NOMO-1 treated with DMSO at 0.1 percent for 48 hours (cell line): ENCODE data around the gene MPRIP.

Experiments used
- DNase-seq: peaks from one replicate; lab custom pipeline; 2025; ENCODE audit not compliant: unreplicated experiment; lab: John Stamatoyannopoulos, UW

Gene MPRIP

DNA sequence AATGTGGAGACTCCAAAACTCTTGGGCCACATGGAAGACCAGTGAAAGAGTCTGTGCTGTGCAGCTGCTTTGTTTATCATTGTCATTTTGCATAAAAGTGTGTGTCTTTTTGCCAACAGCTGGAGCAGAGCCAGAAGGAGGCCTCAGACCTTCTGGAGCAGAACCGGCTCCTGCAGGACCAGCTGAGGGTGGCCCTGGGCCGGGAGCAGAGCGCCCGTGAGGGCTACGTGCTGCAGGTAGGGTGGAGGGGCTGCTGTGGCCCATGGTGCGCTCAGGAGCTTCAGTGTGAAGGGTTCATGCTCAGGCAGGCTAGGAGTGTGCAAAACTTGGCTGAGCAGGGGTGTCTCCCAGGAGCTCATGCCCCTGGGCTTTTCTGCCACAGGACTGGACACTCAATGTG lies 118.9 kb downstream of the MPRIP start:
- no peak for DNase-seq

DNA sequence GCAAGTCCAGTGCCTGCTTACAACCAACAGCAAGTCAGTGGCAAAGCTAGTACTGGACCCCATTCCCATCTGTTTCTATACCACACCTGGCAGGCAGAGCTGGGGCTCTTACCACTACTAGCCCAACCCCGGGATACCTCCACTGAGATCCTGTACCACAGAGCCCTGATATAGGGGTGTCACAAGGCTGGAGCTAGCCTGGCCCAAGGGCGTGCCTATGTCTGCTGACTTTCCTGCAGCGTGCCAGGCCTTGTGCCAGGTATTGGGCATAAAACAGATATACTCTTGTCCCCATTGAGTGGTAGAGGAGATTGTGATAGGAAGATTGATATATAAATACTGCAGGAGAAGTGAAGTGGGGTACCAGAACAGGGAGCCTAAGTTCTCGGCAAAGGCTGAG lies 119.5 kb downstream of the MPRIP start:
- no peak for DNase-seq

DNA sequence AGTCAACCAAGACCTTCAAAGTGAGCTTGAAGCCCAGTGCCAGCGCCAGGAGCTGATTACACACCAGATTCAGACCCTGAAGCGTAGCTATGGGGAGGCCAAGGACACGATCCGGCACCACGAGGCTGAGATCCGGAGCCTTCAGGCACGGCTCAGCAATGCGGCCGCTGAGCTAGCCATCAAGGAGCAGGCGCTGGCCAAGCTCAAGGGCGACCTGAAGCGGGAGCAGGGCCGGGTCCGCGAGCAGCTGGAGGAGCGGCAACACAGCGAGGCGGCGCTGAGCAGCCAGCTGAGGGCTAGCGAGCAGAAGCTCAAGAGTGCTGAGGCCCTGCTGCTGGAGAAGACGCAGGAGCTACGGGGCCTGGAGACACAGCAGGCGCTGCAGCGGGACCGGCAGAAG lies 121.9 kb downstream of the MPRIP start:
- DNase-seq, result no peak

DNA sequence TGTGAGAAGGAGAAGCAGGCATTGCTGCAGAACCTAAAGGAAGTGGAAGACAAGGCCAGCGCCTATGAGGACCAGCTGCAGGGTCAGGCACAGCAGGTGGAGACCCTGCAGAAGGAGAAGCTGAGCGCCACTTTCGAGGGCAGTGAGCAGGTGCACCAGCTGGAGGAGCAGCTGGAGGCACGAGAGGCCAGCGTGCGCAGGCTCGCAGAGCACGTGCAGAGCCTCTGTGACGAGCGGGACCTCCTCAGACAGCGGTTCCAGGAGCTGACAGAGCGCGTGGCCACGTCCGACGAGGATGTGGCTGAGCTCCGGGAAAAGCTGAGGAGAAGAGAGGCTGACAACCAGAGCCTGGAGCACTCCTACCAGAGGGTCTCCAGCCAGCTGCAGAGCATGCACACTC lies 122.4 kb downstream of the MPRIP start:
- DNase-seq, result no peak

DNA sequence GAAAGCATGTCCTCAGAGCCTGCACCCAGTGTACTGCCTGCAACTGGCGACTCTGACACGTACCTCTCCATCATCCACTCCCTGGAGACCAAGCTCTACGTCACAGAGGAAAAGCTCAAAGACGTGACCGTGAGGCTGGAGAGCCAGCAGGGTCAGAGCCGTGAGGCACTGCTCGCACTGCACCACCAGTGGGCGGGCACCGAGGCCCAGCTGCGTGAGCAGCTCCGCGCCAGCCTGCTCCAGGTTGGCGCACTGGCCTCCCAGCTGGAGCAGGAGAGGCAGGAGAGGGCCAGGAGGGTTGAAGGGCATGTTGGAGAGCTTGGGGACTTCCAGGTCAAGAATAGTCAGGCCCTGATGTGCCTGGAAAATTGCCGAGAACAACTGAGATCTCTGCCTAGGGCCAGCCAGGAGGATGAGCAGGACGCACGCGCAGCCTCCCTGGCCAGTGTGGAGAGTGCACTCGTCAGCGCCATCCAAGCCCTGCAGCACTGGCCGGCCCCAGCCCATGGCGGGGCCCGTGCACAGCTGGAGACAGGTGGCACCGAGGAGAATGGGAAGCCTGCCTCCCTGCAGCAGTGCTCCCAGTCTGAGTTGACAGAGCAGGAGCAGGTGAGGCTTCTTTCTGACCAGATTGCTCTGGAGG lies 123.5 kb downstream of the MPRIP start:
- no peak for DNase-seq

DNA sequence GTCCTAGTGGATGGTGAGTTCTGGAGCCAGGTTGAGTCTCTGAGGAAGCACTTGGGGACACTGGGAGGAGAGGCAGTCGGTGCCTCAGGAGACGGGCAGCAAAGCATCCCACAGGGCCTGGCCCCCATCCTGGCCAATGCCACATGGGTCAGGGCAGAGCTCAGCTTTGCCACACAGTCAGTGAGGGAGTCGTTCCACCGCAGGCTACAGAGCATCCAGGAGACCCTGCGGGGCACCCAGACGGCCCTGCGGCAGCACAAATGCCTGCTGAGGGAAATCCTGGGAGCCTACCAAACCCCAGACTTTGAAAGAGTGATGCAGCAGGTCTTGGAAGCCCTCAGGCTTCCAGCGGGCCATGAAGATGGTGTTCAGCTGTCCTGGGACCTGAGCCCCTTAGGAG lies 124.2 kb downstream of the MPRIP start:
- DNase-seq, result no peak

DNA sequence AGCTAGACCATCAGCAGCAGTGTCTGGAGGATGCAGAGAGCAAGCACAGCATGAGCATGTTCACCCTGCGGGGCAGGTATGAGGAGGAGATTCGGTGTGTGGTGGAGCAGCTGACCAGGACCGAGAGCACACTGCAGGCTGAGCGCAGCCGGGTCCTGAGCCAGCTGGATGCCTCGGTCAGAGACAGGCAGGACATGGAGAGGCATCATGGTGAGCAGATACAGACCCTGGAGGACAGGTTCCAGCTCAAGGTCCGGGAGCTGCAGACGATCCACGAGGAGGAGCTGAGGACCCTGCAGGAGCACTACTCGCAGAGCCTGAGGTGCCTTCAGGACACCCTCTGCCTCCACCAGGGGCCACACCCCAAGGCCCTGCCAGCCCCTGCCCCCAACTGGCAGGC lies 125.1 kb downstream of the MPRIP start:
- DNase-seq, result no peak

DNA sequence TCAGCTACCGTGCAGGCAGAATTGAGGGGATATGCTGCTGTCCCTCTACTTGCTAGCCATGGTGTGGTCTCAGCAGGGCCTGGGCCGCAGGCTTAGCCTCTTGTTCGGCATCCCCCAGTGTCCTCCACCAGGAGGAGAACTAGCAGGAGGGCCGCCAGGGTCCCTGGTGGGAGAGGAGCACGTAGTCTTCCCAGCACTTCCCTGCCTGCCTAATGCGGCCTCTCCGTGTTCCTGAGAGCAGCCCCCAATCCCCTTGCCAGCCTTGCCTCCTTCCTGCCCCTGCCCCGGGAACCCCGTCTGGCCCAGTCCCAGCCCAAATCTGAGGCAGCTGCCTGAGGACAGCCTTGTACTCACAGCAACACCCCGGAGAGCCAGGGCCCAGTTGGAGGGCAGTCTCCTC lies 125.7 kb downstream of the MPRIP start:
- DNase-seq, result no peak

DNA sequence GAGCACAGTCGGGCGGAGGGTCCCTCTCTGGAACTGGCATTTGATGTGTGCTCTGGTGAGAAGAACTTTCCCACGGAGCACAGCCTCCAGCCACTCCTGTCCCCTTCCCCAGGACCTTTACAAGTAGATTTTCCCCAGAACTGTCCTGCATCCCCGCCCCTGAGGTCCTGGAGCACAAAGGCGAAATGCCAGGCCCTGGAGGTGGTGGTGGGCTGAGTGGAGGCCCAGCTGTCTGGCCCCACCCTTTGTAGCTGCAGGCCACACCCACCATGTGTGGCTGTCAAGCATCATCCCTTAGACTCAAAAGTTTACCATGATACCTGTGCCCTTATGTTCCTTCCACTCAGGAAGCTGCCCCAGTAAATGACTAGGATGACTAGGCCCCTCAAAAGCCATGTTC lies 126.1 kb downstream of the MPRIP start:
- no peak for DNase-seq

DNA sequence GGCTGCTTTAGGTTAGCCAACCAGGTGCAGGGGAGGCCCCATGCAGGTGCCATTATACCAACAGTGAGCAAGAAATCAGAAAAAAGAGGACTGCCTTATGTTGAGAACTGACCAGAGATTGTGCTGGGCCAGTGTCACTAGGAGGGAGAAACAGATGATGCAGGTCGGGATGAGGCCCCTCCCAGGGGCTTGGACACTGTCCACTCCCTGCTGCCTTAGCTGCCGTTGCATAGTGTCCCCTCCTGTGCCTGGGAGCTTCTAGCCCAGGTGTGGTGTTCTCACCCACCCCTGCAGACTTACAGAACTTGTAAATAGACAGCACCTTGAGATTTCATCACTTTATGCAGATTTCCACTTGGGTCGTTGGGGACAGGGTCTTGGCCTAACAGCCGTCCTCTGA lies 127.1 kb downstream of the MPRIP start:
- no peak for DNase-seq

DNA sequence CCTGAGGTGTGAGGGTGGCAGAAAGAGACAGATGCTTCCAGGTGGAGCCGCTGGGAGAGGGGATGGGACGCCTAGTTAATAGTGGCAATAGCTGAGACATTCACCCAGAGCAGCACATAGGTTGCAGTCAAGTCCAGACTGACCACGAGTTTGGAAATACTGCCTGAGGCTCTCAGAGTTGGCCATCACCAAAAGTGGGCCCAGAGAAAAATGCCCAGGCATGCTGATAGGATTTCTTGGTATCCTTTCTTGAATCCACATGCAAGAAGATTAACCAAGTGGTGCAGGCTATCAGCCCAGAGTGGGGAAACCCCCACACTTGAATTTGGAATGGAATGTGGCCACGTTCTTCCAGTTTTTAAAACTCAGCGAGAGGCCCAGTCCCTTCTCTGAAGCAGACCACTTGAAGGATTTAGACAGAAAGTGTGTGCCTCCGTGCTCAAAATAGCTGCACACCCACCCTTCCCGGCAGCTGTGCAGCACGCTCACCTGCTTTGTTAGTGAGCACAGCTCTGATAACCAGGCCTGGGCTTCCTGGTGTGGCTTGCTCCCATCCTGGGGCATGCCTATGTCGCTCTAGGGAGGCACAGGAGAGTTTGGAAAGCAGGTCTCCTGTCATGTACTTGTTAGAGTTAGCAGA lies 128.2 kb downstream of the MPRIP start:
- DNase-seq, result no peak

DNA sequence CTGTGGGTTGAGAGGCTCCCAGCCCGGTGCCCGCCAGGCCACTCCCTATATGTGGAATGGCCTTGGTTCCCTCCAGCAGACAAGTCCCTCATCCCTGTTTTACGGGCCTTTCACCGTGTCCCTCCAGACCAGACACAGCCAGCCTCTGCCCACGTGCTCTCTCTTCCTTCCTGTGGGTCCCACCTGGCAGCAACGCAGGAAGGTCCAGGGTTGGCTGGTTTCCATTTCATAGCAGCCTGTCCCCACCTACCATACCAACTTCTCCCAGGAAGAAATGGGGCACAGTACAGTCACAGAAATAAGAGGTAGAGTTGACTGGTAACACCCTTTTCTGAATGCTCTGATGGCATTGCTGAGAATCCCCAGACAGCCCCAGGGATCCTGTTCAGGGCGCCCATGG lies 128.9 kb downstream of the MPRIP start:
- no peak for DNase-seq

DNA sequence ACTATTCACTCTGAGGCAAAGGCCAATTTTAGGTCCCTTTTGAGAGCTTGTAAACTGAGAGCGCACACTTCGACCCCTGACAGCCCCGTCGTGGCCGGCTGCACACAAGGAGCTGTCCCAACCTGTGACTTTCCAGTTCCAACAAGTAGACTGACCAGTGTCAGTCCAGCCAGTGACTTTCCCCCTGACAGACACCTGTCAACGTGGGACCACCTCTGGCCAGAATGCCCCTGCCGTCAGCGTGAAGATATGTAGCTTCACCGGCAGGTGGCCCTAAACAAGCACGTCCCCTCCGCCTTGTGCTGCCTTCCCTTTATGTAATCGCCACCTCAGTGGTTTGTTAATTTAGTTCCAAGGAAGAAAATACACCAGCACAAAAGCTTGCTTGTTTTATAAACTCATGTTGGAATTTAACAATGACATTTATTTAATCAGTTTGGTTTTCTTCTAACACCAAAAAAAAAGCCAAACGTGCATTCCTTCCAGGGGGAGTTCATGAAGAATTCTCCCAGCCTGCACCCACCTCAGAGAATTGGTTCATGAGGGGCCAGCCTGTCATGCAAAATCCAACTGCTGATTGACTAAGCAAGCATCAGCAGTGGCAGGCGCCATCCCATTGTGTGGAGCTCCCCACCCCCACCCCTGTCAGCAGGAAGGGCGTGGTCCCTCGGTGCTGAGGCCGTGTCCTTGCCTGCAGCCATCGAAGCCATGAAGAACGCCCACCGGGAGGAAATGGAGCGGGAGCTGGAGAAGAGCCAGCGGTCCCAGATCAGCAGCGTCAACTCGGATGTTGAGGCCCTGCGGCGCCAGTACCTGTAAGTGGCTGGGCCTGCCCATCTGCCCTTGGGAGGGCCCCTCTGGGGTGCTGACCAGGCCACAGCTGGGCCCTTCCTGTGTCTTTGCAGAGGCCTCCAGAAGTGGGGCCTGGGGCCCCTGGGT lies 130.0 kb downstream of the MPRIP start:
- DNase-seq, result no peak

DNA sequence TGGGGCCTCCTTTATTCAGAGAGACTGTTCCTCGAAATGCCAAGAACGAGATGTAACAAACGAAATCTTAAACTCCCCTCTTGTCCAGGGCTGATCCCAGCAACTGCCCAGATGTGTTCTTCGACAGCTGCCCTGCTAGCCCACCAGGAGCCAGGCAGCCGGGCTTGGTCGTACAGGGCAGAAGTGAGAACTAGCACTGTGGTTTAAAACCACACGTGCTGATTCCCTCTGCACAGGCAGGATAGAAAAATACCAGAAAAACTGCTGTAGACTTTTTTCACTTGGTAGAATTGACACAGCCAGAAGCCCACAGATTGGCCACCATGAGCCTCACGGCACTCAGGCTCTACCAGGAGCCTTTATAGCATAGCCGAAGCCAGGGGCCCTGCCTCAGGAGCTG lies 130.7 kb downstream of the MPRIP start:
- no peak for DNase-seq

DNA sequence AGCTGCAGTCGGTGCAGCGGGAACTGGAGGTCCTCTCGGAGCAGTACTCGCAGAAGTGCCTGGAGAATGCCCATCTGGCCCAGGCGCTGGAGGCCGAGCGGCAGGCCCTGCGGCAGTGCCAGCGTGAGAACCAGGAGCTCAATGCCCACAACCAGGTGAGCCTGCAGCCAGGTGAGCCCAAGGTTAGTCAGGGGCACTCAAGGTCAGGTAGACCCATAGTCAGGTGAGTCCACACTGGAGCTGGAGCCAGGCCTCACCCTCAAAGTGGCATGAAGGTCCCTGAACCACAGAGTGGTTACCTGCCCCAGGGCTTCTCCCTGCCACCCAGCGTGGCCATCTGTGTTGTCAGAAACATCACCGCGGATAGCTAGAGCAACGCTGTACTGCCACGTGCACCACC lies 131.7 kb downstream of the MPRIP start:
- no peak for DNase-seq

DNA sequence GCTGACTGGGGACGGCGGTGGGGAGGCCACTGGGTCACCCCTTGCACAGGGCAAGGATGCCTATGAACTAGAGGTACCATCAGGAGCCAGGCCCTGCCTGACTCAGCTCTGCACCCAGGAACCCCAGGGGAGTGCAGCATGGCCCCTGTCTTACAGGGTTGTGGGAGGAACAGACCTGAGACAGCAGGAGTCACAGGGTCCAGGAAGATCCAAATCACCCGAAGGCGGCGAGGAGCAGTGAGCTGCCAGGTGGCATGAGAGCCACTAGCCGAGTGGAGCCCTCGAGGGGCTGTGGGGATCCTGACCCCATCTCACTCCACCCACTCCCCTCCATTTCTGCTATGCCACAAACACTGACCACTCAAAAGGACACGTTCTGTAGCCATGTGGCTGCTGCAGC lies 133.1 kb downstream of the MPRIP start:
- no peak for DNase-seq

DNA sequence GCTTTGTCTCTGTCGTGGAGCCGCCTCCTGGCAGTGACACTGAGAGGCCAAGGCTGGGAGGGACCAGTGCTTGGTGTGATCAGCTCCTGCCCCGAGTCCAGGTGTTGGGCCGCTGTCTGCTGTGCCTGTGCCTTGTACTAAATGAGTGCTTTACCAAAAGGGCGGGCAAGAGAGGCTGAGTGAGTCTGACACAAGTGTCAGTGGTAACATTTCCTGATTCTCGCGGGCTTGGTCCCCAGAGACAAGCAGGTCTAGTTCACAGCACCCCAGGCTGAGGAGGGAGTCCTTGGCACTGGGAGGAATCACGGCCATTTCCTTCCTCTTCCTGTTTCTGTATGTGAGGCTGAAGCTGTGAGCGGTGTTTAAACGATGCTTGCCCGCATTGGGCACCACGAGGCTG lies 133.7 kb downstream of the MPRIP start:
- DNase-seq, result no peak

DNA sequence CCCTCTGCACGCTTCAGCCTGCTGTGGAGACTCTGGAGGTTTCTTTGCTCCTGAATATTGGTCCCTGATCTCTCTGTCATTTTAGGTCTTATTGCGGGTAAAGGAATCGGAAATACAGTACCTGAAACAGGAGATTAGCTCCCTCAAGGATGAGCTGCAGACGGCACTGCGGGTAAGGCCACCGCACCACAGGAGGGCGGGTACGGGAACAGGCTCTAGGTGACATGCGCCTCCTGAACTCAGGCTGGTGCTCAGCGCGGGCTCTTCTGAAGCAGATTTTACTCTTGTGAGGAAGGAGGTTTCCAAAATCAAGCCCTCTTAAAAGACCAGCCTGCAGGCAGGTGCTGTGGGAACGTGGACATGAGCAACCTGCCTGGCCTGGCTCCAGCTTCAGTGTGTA lies 134.1 kb downstream of the MPRIP start:
- DNase-seq, result no peak

DNA sequence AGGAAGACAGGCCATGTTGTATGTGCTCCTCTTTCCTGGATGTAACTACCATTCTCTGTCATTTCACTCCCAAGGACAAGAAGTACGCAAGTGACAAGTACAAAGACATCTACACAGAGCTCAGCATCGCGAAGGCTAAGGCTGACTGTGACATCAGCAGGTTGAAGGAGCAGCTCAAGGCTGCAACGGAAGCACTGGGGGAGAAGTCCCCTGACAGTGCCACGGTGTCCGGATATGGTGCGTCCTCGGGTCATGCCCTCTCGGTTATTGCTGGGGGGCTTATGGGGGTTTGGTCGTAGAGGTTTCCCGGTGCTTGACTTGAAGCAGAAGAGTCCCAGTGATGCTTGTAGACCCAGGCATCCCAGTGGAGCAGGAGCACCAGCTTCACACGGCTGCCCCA lies 134.9 kb downstream of the MPRIP start:
- no peak for DNase-seq

DNA sequence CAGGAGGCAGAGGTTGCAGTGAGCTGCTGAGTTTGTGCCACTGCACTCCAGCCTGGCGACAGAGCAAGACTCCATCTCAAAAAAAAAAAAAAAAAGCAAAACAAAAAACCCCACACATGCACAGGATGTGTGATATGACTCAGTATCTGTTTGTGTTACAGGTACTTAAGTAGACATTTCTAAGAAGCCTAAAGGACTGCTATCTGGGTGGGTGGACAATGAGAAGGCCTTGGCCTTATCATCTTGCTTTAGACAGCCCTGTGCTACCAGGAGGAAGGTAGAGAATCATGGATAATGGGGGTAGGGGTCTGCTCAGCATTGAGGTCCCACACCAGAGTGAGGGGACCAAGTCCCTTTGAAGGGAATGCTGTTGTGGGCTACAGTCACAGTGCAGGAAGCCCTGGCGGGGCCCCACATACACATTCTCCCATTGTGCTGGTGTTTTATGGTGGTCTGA lies 137.1 kb downstream of the MPRIP start:
- DNase-seq, result no peak

DNA sequence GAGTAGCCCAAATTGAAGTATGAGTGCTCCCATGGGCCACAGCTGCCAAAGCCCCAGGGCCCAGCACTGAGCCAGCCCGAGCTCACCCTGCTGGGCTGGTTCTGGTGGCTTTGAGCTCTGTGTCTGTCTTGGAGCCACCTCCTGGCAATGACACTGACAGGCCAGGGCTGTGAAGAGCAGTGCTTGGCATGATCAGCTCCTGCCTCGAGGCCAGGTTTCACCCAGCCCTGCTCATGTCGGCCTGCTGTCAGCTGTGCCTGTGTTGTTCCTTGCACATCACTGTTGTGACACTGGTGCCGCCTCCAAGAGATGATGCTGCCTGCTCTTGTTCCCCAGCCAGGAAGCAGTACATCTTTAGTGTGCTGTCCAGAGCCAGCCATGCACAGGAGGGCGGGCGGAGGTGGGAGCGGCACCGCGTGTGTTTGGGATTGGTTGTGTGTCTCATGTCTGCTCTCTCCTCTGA lies 137.9 kb downstream of the MPRIP start:
- DNase-seq, result no peak
